Measurements from ENCODE around the gene PDPN. TPM values are rescaled to one million over a fixed set of nuclear protein-coding genes. Genes with fewer than 3 reads are reported as not detected.

PDPN gene
- total RNA-seq, 2 experiments from 2014 or later, result not detected

- POLR2A ChIA-PET, result no interaction called here
- CTCF ChIA-PET, result interaction anchor here (1.0 kb wide), 1 partner anchor 224 kb away, joined by 3 read pairs; no protein-coding TSS in a partner anchor
- no peaks in the 10 kb centered on the region for H3K4me1 Mint-ChIP-seq (ENCODE audit: low read depth)
Observed at GRCh38 chr1:13604176-13604575, 20.5 kb downstream of the PDPN start.

GRCh38 chr1:13604721-13605120 lies 21.1 kb downstream of the PDPN start:
- no peak overlapping the region for H3K27ac Mint-ChIP-seq
- CTCF ChIA-PET, result interaction anchor here (1.0 kb wide), 1 partner anchor 224 kb away, joined by 3 read pairs; no protein-coding TSS in a partner anchor

More at GRCh38 chr1:13604176-13604575, 20.5 kb downstream of the PDPN start:
- no peak overlapping the region for H3K4me3 Mint-ChIP-seq
- peaks cover 2% of the 10 kb centered on the region for H3K27me3 Mint-ChIP-seq (ENCODE audit: low read depth)
- H3K27ac Mint-ChIP-seq, result no peak overlapping the region
- H3K9me3 Mint-ChIP-seq (ENCODE audit: insufficient read depth), result no peaks in the 10 kb centered on the region
- ATAC-seq, result no peak
- no peaks in the 10 kb centered on the region for H3K36me3 Mint-ChIP-seq (ENCODE audit: low read depth)
- DNase-seq, result no peak

GRCh38 chr1:13605159-13605558 lies 21.5 kb downstream of the PDPN start:
- Mint-ChIP-seq H3K4me3 (no peak overlapping the region), H3K27ac (no peak overlapping the region)
- POLR2A ChIA-PET, result no interaction called here

More at GRCh38 chr1:13604721-13605120, 21.1 kb downstream of the PDPN start:
- POLR2A ChIA-PET, result no interaction called here
- Mint-ChIP-seq H3K27me3 (ENCODE audit: low read depth) (peaks cover 2% of the 10 kb centered on the region), H3K36me3 (ENCODE audit: low read depth) (no peaks in the 10 kb centered on the region), H3K4me3 (no peak overlapping the region), H3K4me1 (ENCODE audit: low read depth) (no peaks in the 10 kb centered on the region), H3K9me3 (ENCODE audit: insufficient read depth) (no peaks in the 10 kb centered on the region)
- no peak for DNase-seq
- no peak for ATAC-seq

GRCh38 chr1:13607002-13607401 lies 23.4 kb downstream of the PDPN start:
- no peaks in the 10 kb centered on the region for H3K36me3 Mint-ChIP-seq (ENCODE audit: low read depth)
- H3K4me3 Mint-ChIP-seq, result no peak overlapping the region
- DNase-seq (no peak), ATAC-seq (no peak)
- H3K4me1 Mint-ChIP-seq (ENCODE audit: low read depth), result no peaks in the 10 kb centered on the region
- H3K27me3 Mint-ChIP-seq (ENCODE audit: low read depth), result peaks cover 2% of the 10 kb centered on the region
- POLR2A ChIA-PET, result no interaction called here
- no peak overlapping the region for H3K27ac Mint-ChIP-seq
- no peaks in the 10 kb centered on the region for H3K9me3 Mint-ChIP-seq (ENCODE audit: insufficient read depth)
- CTCF ChIA-PET, result no interaction called here

More at GRCh38 chr1:13605159-13605558, 21.5 kb downstream of the PDPN start:
- ATAC-seq (no peak), DNase-seq (no peak)
- peaks cover 2% of the 10 kb centered on the region for H3K27me3 Mint-ChIP-seq (ENCODE audit: low read depth)
- no peaks in the 10 kb centered on the region for H3K9me3 Mint-ChIP-seq (ENCODE audit: insufficient read depth)
- no peaks in the 10 kb centered on the region for H3K36me3 Mint-ChIP-seq (ENCODE audit: low read depth)
- H3K4me1 Mint-ChIP-seq (ENCODE audit: low read depth), result no peaks in the 10 kb centered on the region
- CTCF ChIA-PET, result no interaction called here

GRCh38 chr1:13616234-13616633 lies 32.6 kb downstream of the PDPN start:
- no peak for ATAC-seq
- peaks cover 4% of the 10 kb centered on the region for H3K27me3 Mint-ChIP-seq (ENCODE audit: low read depth)
- ChIA-PET CTCF (no interaction called here), POLR2A (no interaction called here)
- no peak overlapping the region for H3K27ac Mint-ChIP-seq
- H3K4me1 Mint-ChIP-seq (ENCODE audit: low read depth), result no peaks in the 10 kb centered on the region
- DNase-seq, result no peak
- H3K4me3 Mint-ChIP-seq, result no peak overlapping the region
- no peaks in the 10 kb centered on the region for H3K36me3 Mint-ChIP-seq (ENCODE audit: low read depth)
- no peaks in the 10 kb centered on the region for H3K9me3 Mint-ChIP-seq (ENCODE audit: insufficient read depth)

GRCh38 chr1:13617108-13617507 lies 33.5 kb downstream of the PDPN start:
- CTCF ChIA-PET, result no interaction called here
- Mint-ChIP-seq H3K9me3 (ENCODE audit: insufficient read depth) (no peaks in the 10 kb centered on the region), H3K36me3 (ENCODE audit: low read depth) (no peaks in the 10 kb centered on the region), H3K4me1 (ENCODE audit: low read depth) (no peaks in the 10 kb centered on the region), H3K27ac (no peak overlapping the region), H3K27me3 (ENCODE audit: low read depth) (peaks cover 4% of the 10 kb centered on the region), H3K4me3 (no peak overlapping the region)
- POLR2A ChIA-PET, result no interaction called here
- DNase-seq, result no peak
- no peak for ATAC-seq

- Mint-ChIP-seq H3K27me3 (ENCODE audit: low read depth) (peaks cover 4% of the 10 kb centered on the region), H3K9me3 (ENCODE audit: insufficient read depth) (no peaks in the 10 kb centered on the region), H3K36me3 (ENCODE audit: low read depth) (no peaks in the 10 kb centered on the region), H3K27ac (no peak overlapping the region), H3K4me1 (ENCODE audit: low read depth) (no peaks in the 10 kb centered on the region), H3K4me3 (no peak overlapping the region)
- ChIA-PET POLR2A (no interaction called here), CTCF (no interaction called here)
- ATAC-seq (no peak), DNase-seq (no peak)
Observed at GRCh38 chr1:13617773-13618172, 34.1 kb downstream of the PDPN start.

- Mint-ChIP-seq H3K27ac (no peak overlapping the region), H3K27me3 (ENCODE audit: low read depth) (peaks cover 4% of the 10 kb centered on the region), H3K4me1 (ENCODE audit: low read depth) (no peaks in the 10 kb centered on the region), H3K36me3 (ENCODE audit: low read depth) (no peaks in the 10 kb centered on the region), H3K9me3 (ENCODE audit: insufficient read depth) (no peaks in the 10 kb centered on the region), H3K4me3 (no peak overlapping the region)
- ATAC-seq (no peak), DNase-seq (no peak)
- POLR2A ChIA-PET, result no interaction called here
- CTCF ChIA-PET, result no interaction called here
Observed at GRCh38 chr1:13618483-13618882, 34.9 kb downstream of the PDPN start.

- Mint-ChIP-seq H3K27ac (no peak overlapping the region), H3K4me3 (no peak overlapping the region), H3K4me1 (ENCODE audit: low read depth) (no peaks in the 10 kb centered on the region), H3K27me3 (ENCODE audit: low read depth) (peaks cover 4% of the 10 kb centered on the region), H3K36me3 (ENCODE audit: low read depth) (no peaks in the 10 kb centered on the region), H3K9me3 (ENCODE audit: insufficient read depth) (no peaks in the 10 kb centered on the region)
- no peak for DNase-seq
- POLR2A ChIA-PET, result no interaction called here
- ATAC-seq, result no peak
- CTCF ChIA-PET, result no interaction called here
Observed at GRCh38 chr1:13619909-13620308, 36.3 kb downstream of the PDPN start.

GRCh38 chr1:13620825-13621224 lies 37.2 kb downstream of the PDPN start:
- no peaks in the 10 kb centered on the region for H3K4me1 Mint-ChIP-seq (ENCODE audit: low read depth)
- H3K9me3 Mint-ChIP-seq (ENCODE audit: insufficient read depth), result no peaks in the 10 kb centered on the region
- ATAC-seq (no peak), DNase-seq (no peak)
- CTCF ChIA-PET, result no interaction called here
- peaks cover under 1% of the 10 kb centered on the region for H3K27me3 Mint-ChIP-seq (ENCODE audit: low read depth)
- POLR2A ChIA-PET, result no interaction called here
- no peak overlapping the region for H3K27ac Mint-ChIP-seq
- no peaks in the 10 kb centered on the region for H3K36me3 Mint-ChIP-seq (ENCODE audit: low read depth)
- no peak overlapping the region for H3K4me3 Mint-ChIP-seq

GRCh38 chr1:13622446-13622845 lies 38.8 kb downstream of the PDPN start:
- Mint-ChIP-seq H3K27ac (no peak overlapping the region), H3K4me1 (ENCODE audit: low read depth) (no peaks in the 10 kb centered on the region), H3K27me3 (ENCODE audit: low read depth) (no peaks in the 10 kb centered on the region), H3K4me3 (no peak overlapping the region), H3K36me3 (ENCODE audit: low read depth) (no peaks in the 10 kb centered on the region), H3K9me3 (ENCODE audit: insufficient read depth) (no peaks in the 10 kb centered on the region)
- ChIA-PET CTCF (no interaction called here), POLR2A (no interaction called here)
- ATAC-seq (no peak), DNase-seq (no peak)

- Mint-ChIP-seq H3K27ac (no peak overlapping the region), H3K36me3 (ENCODE audit: low read depth) (no peaks in the 10 kb centered on the region), H3K4me3 (no peak overlapping the region), H3K4me1 (ENCODE audit: low read depth) (no peaks in the 10 kb centered on the region), H3K9me3 (ENCODE audit: insufficient read depth) (no peaks in the 10 kb centered on the region), H3K27me3 (ENCODE audit: low read depth) (no peaks in the 10 kb centered on the region)
- ChIA-PET POLR2A (no interaction called here), CTCF (no interaction called here)
- DNase-seq, result no peak
- ATAC-seq, result no peak
Observed at GRCh38 chr1:13623021-13623637, 39.5 kb downstream of the PDPN start.

- DNase-seq (no peak), ATAC-seq (no peak)
- Mint-ChIP-seq H3K4me3 (no peak overlapping the region), H3K36me3 (ENCODE audit: low read depth) (no peaks in the 10 kb centered on the region), H3K4me1 (ENCODE audit: low read depth) (no peaks in the 10 kb centered on the region), H3K27me3 (ENCODE audit: low read depth) (no peaks in the 10 kb centered on the region), H3K27ac (no peak overlapping the region), H3K9me3 (ENCODE audit: insufficient read depth) (no peaks in the 10 kb centered on the region)
- POLR2A ChIA-PET, result no interaction called here
- CTCF ChIA-PET, result no interaction called here
Observed at GRCh38 chr1:13624526-13624925, 40.9 kb downstream of the PDPN start.
